GM12878 (cell line): Measurements from ENCODE around the gene THBS3. TPM values are rescaled to one million over a fixed set of nuclear protein-coding genes. Genes with fewer than 3 reads are reported as not detected.

Experiments
- CBX3 ChIP-seq: fragments of 200-600 bp; sonication (generic); IDR thresholded peaks from 2 replicates; pipeline ENCODE4 v1.6.1; 2016; ENCODE audit warnings: low read depth, borderline replicate concordance
- CHD2 ChIP-seq: IDR thresholded peaks from 2 replicates; pipeline ENCODE4 v1.6.1; 2011; ENCODE audit warnings: low read depth, low read length, improper control_type of control experiment, borderline replicate concordance
- CTCF ChIP-seq, 3 experiments: IDR thresholded peaks in 2 of 3; conservative IDR thresholded peaks in 1 of 3; 2 replicates each; pipeline ENCODE4 v1.5.1; 2011; ENCODE audit warnings: low read depth in 3 of 3, low read length in 3 of 3, mild to moderate bottlenecking in 3 of 3, control low read depth in 2 of 3, moderate library complexity in 2 of 3, inconsistent platforms in 1 of 3, mixed read lengths in 1 of 3; ENCODE audit not compliant: control insufficient read depth in 2 of 3, insufficient read depth in 1 of 3; ENCODE audit errors: extremely low read depth in 1 of 3
- E2F8 ChIP-seq: fragments of 450-650 bp; IDR thresholded peaks from 2 replicates; pipeline ENCODE4 v1.6.1; 2018; ENCODE audit warnings: mild to moderate bottlenecking, low read depth, moderate library complexity; ENCODE audit not compliant: partially characterized antibody
- FOS ChIP-seq: IDR thresholded peaks from 3 replicates; pipeline ENCODE4 v1.6.1; 2011; ENCODE audit warnings: borderline replicate concordance; ENCODE audit not compliant: insufficient read length; ENCODE audit errors: extremely low read depth
- HDAC2 ChIP-seq: fragments of 200-600 bp; sonication (generic); IDR thresholded peaks from 2 replicates; pipeline ENCODE4 v1.6.1; 2017
- IRF4 ChIP-seq: IDR thresholded peaks from 2 replicates; pipeline ENCODE4 v1.6.1; 2011; ENCODE audit warnings: low read depth, low read length
- MAX ChIP-seq: IDR thresholded peaks from 2 replicates; pipeline ENCODE4 v1.6.1; 2012; ENCODE audit warnings: low read depth, low read length, improper control_type of control experiment
- NFXL1 ChIP-seq: fragments of 450-650 bp; IDR thresholded peaks from 2 replicates; pipeline ENCODE4 v1.6.1; 2017; ENCODE audit warnings: antibody characterized with exemption, mild to moderate bottlenecking, borderline replicate concordance
- NR2C2 ChIP-seq: IDR thresholded peaks from 2 replicates; pipeline ENCODE4 v1.6.1; 2011; ENCODE audit warnings: borderline replicate concordance, low read depth; ENCODE audit not compliant: control insufficient read depth, insufficient read length
- PBX3 ChIP-seq: IDR thresholded peaks from 2 replicates; pipeline ENCODE4 v1.6.1; 2011; ENCODE audit warnings: mild to moderate bottlenecking, low read depth, low read length, moderate library complexity; ENCODE audit not compliant: insufficient replicate concordance
- POLR2A ChIP-seq: IDR thresholded peaks from 2 replicates; pipeline ENCODE4 v1.6.1; 2011; ENCODE audit warnings: low read depth, mild to moderate bottlenecking, low read length
- RAD21 ChIP-seq: IDR thresholded peaks from 2 replicates; pipeline ENCODE4 v1.6.1; 2011; ENCODE audit warnings: mild to moderate bottlenecking, low read depth, low read length, moderate library complexity; ENCODE audit not compliant: insufficient read depth
- REST ChIP-seq: IDR thresholded peaks from 2 replicates; pipeline ENCODE4 v1.6.1; 2012; ENCODE audit warnings: mild to moderate bottlenecking, low read depth, low read length
- SPI1 ChIP-seq: IDR thresholded peaks from 2 replicates; pipeline ENCODE4 v1.6.1; 2011; ENCODE audit warnings: low read depth, mild to moderate bottlenecking, low read length, moderate library complexity, borderline replicate concordance; ENCODE audit not compliant: insufficient read depth
- USF2 ChIP-seq: IDR thresholded peaks from 2 replicates; pipeline ENCODE4 v1.6.1; 2011; ENCODE audit warnings: low read depth, low read length, improper control_type of control experiment, borderline replicate concordance
- ZZZ3 ChIP-seq: IDR thresholded peaks from 2 replicates; pipeline ENCODE4 v1.6.1; 2011; ENCODE audit warnings: low read depth; ENCODE audit not compliant: control insufficient read depth, insufficient read length
- polyA plus RNA-seq, 11 experiments: library from polyadenylated mRNA; depleted of rRNA in 4 of 11; unstranded in 6 of 11; stranded (reverse) in 5 of 11; fragments of >200 nt; fragmentation: Nextera tagmentation in 4 of 11; fragmentation: Illumina TruSeq in 1 of 11; extraction: Ambion mirVana in 4 of 11; extraction: Trizol in 1 of 11; gene quantifications; 1 replicate in 1 of 11; 2 replicates in 10 of 11; pipeline versions ENCODE4 v1.2.1 to v1.2.3, GENCODE V29; 2011 to 2016; ENCODE audit warnings: inconsistent platforms in 2 of 11, missing spikeins in 2 of 11, low read depth in 1 of 11
- total RNA-seq, 4 experiments: library from RNA; depleted of rRNA in 3 of 4; stranded (reverse); fragments of >200 nt in 3 of 4; fragmentation: Illumina TruSeq in 1 of 4; extraction: Trizol in 1 of 4; gene quantifications; 2 replicates each; pipeline versions ENCODE4 v1.2.1 to v1.2.3, GENCODE V29; 2013 to 2021

THBS3 gene
- total and polyA plus RNA-seq, 10 of the 15 experiments (the other 5 are each of a cell fraction or from before 2014, with no cell fraction given): 0.66 to 3.6 (median 2.0) TPM

GRCh38 chr1:155208541-155209311 lies 1.0 kb upstream of the THBS3 start, which contains the start of gene MTX1 (continued):
- no peak for TF ChIP-seq ZZZ3
- no peak for TF ChIP-seq PBX3
- no peak for TF ChIP-seq IRF4
- TF ChIP-seq NR2C2: no peak
- TF ChIP-seq FOS: no peak
- no peak for TF ChIP-seq RAD21
- TF ChIP-seq MAX: 0 out of 2 replicates have a peak, but pooled peaks have one; percentile 17
- TF ChIP-seq CHD2: peak; percentile 67; the same call in 1 of the 2 replicates
- TF ChIP-seq POLR2A: peak; percentile 92
- TF ChIP-seq CBX3: no peak
- TF ChIP-seq E2F8: no peak
- TF ChIP-seq SPI1: no peak
- TF ChIP-seq USF2: no peak
- TF ChIP-seq HDAC2: no peak
- no peak for TF ChIP-seq REST
- TF ChIP-seq CTCF (IDR thresholded peaks at IDR 0.05 in 2 of 3, conservative IDR thresholded peaks at IDR 0.05 in 1 of 3; ENCODE audit: control insufficient read depth in 2 of 3, extremely low read depth in 1 of 3, insufficient read depth in 1 of 3, low read depth in 3 of 3, low read length in 3 of 3): no peak
- TF ChIP-seq NFXL1: no peak
